Measurements from ENCODE around the gene MCRIP2. TPM values are rescaled to one million over a fixed set of nuclear protein-coding genes. Genes with fewer than 3 reads are reported as not detected.

Gene MCRIP2
- polyA plus RNA-seq, 4 donors = 3.5 to 30.3 (median 15.3) TPM

GRCh38 chr16:616733-617586 lies 24.7 kb upstream of the MCRIP2 start:
- no peak for DNase-seq (ENCODE audit: low read depth in 4 of 4, low spot score in 3 of 4)

GRCh38 chr16:617855-618254 lies 23.8 kb upstream of the MCRIP2 start:
- no peak for DNase-seq (ENCODE audit: low read depth in 4 of 4, low spot score in 3 of 4)

GRCh38 chr16:619476-620100 lies 22.0 kb upstream of the MCRIP2 start:
- DNase-seq (ENCODE audit: low read depth in 4 of 4, low spot score in 3 of 4) = no peak

- no peak for DNase-seq (ENCODE audit: low read depth in 4 of 4, low spot score in 3 of 4)
Measured at GRCh38 chr16:620700-621525, 20.7 kb upstream of the MCRIP2 start.

GRCh38 chr16:621526-622105 lies 20.0 kb upstream of the MCRIP2 start:
- DNase-seq (ENCODE audit: low read depth in 4 of 4, low spot score in 3 of 4) = no peak

GRCh38 chr16:622920-623280 lies 18.7 kb upstream of the MCRIP2 start:
- no peak for DNase-seq (ENCODE audit: low read depth in 4 of 4, low spot score in 3 of 4)

- no peak for DNase-seq (ENCODE audit: low read depth in 4 of 4, low spot score in 3 of 4)
Measured at GRCh38 chr16:624526-625070, 17.0 kb upstream of the MCRIP2 start.

- DNase-seq (ENCODE audit: low read depth in 4 of 4, low spot score in 3 of 4) = no peak
Measured at GRCh38 chr16:625117-625976, 16.3 kb upstream of the MCRIP2 start.

- DNase-seq (ENCODE audit: low read depth in 4 of 4, low spot score in 3 of 4) = no peak
Measured at GRCh38 chr16:625977-626765, 15.5 kb upstream of the MCRIP2 start.

GRCh38 chr16:626787-627453 lies 14.7 kb upstream of the MCRIP2 start:
- no peak for DNase-seq (ENCODE audit: low read depth in 4 of 4, low spot score in 3 of 4)

GRCh38 chr16:627454-628239 lies 14.0 kb upstream of the MCRIP2 start:
- DNase-seq (ENCODE audit: low read depth in 4 of 4, low spot score in 3 of 4) = no peak

GRCh38 chr16:628321-629061 lies 13.1 kb upstream of the MCRIP2 start:
- DNase-seq (ENCODE audit: low read depth in 4 of 4, low spot score in 3 of 4) = no peak

- no peak for DNase-seq (ENCODE audit: low read depth in 4 of 4, low spot score in 3 of 4)
Measured at GRCh38 chr16:629185-629832, 12.3 kb upstream of the MCRIP2 start.

- no peak for DNase-seq (ENCODE audit: low read depth in 4 of 4, low spot score in 3 of 4)
Measured at GRCh38 chr16:629833-630248, 11.8 kb upstream of the MCRIP2 start.

- DNase-seq (ENCODE audit: low read depth in 4 of 4, low spot score in 3 of 4) = no peak
Measured at GRCh38 chr16:630249-630814, 11.3 kb upstream of the MCRIP2 start.

GRCh38 chr16:630815-631405 lies 10.7 kb upstream of the MCRIP2 start, which contains the start of gene WFIKKN1:
Gene WFIKKN1 (plus strand): TSS chr16:630985. CDS start chr16:631254, 269 bp downstream.
- no peak for DNase-seq (ENCODE audit: low read depth in 4 of 4, low spot score in 3 of 4)

All from left renal pelvis (tissue), 4 donors.